Measurements from ENCODE around the gene OGFOD3. TPM values are rescaled to one million over a fixed set of nuclear protein-coding genes. Genes with fewer than 3 reads are reported as not detected.

The OGFOD3 gene
- total and polyA plus RNA-seq, 9 of the 15 experiments (the other 6 are each of a cell fraction or from before 2014, with no cell fraction given), result 0.69 to 44.7 (median 18.9) TPM

GRCh38 chr17:82450357-82451106 is 32.1 kb upstream of the OGFOD3 start, which contains the start of gene CYBC1 (continued):
- TF ChIP-seq ZFPM2 (CRISPR knock-in tag; IDR thresholded peaks at IDR 0.05) (no peak), CAMTA2 (CRISPR knock-in tag; conservative IDR thresholded peaks at IDR 0.05) (no peak), STAT5A (IDR thresholded peaks at IDR 0.05; ENCODE audit: borderline replicate concordance, low read length) (no peak), MCM3 (IDR thresholded peaks at IDR 0.05) (no peak), CHCHD3 (CRISPR knock-in tag; IDR thresholded peaks at IDR 0.05) (no peak), CBX5 (IDR thresholded peaks at IDR 0.05; ENCODE audit: borderline replicate concordance, low read depth) (no peak), CXXC5 (CRISPR knock-in tag; IDR thresholded peaks at IDR 0.05) (peak; percentile 86), E2F8 (IDR thresholded peaks at IDR 0.05; ENCODE audit: low read depth, partially characterized antibody) (peak; percentile 90), TCF7L2 (IDR thresholded peaks at IDR 0.05; ENCODE audit: low read depth, low read length) (no peak), ETS2 (tag; IDR thresholded peaks at IDR 0.05; ENCODE audit: borderline replicate concordance, poor library complexity, severe bottlenecking) (no peak), SREBF1 (IDR thresholded peaks at IDR 0.05; ENCODE audit: borderline replicate concordance, low read depth, low read length) (no peak), NFIC (IDR thresholded peaks at IDR 0.05) (peak; percentile 62), NR4A1 (CRISPR knock-in tag; IDR thresholded peaks at IDR 0.05) (no peak), NR4A1 (tag; IDR thresholded peaks at IDR 0.05) (no peak), ZZZ3 (IDR thresholded peaks at IDR 0.05) (no peak), CREM (IDR thresholded peaks at IDR 0.05; ENCODE audit: low read depth) (peak; percentile 57), NR2C1 (IDR thresholded peaks at IDR 0.05) (no peak), NR2C1 (tag; IDR thresholded peaks at IDR 0.05) (no peak), ZFP36 (IDR thresholded peaks at IDR 0.05; ENCODE audit: low read depth, low read length, partially characterized antibody) (no peak), TAF9B (IDR thresholded peaks at IDR 0.05; ENCODE audit: partially characterized antibody) (no peak), TCFL5 (CRISPR knock-in tag; conservative IDR thresholded peaks at IDR 0.05) (no peak), NFATC3 (IDR thresholded peaks at IDR 0.05) (no peak), ELF1 (tag; IDR thresholded peaks at IDR 0.05) (peak; percentile 100), GABPA (tag; conservative IDR thresholded peaks at IDR 0.05; ENCODE audit: low read depth) (peak; percentile 94), MYC (IDR thresholded peaks at IDR 0.05; ENCODE audit: low read depth, low read length) (peak; percentile 50), MYC (CRISPR knock-in tag; IDR thresholded peaks at IDR 0.05; ENCODE audit: borderline replicate concordance, low read depth) (no peak), HMG20A (CRISPR knock-in tag; conservative IDR thresholded peaks at IDR 0.05) (no peak), ATF2 (CRISPR knock-in tag; IDR thresholded peaks at IDR 0.05) (no peak), ZNF324 (CRISPR knock-in tag; IDR thresholded peaks at IDR 0.05) (no peak)
